K562 treated with DMSO at 1 percent for 48 hours (cell line): ENCODE measurements around the gene RPL4. TPM values are rescaled to one million over a fixed set of nuclear protein-coding genes. Genes with fewer than 3 reads are reported as not detected.

Experiments
- total RNA-seq: library from RNA; unstranded; fragments of 300-600 nt; gene quantifications from 2 replicates; pipeline ENCODE4 v1.2.3, GENCODE V29; 2022; ENCODE audit warnings: low replicate concordance; ENCODE audit errors: extremely low read depth

The RPL4 gene
- total RNA-seq: 2,348 and 2,445 TPM in 2 replicates

GRCh38 chr15:66504563-66505429 lies at the start of gene RPL4, which contains the start of gene ZWILCH:
Gene RPL4 (minus strand): TSS chr15:66504855. CDS start chr15:66504790, 65 bp downstream.
Gene ZWILCH (plus strand): TSS chr15:66505326. CDS start chr15:66505339, 13 bp downstream.

GRCh38 chr15:66497502-66498455 lies 6.9 kb downstream of the RPL4 start, which contains the start of gene SNAPC5:
Gene SNAPC5 (minus strand): TSS chr15:66497762. CDS start chr15:66497731, 31 bp downstream.

Other genes with a start within 250 kb of the RPL4 start
- not detected in 2 replicates for gene DIS3L, start 211.3 kb downstream of the RPL4 start, total RNA-seq
- gene TIPIN, start 148.2 kb downstream of the RPL4 start, total RNA-seq: not detected in 2 replicates
- gene MAP2K1, start 117.9 kb downstream of the RPL4 start, total RNA-seq: 316 TPM in 1 of 2 replicates, not detected in the other
- gene SNAPC5, start 7.1 kb downstream of the RPL4 start, total RNA-seq: not detected in 2 replicates
- gene ZWILCH, start 471 bp upstream of the RPL4 start, total RNA-seq: not detected in 2 replicates
- not detected in 2 replicates for gene LCTL, start 61.1 kb upstream of the RPL4 start, total RNA-seq
- gene SMAD6, start 197.4 kb upstream of the RPL4 start, total RNA-seq: not detected in 2 replicates